Prostate gland (tissue), 2 donors: Measurements from ENCODE around the gene CDC45.

ENCODE experiments used
- POLR2A ChIP-seq: fragments of 450-650 bp; IDR thresholded peaks from one replicate; pipeline ENCODE4 v1.6.1; 2016; ENCODE audit warnings: antibody characterized with exemption, mild to moderate bottlenecking
- POLR2AphosphoS5 ChIP-seq: sonication (generic); formaldehyde crosslinking; IDR thresholded peaks from one replicate; pipeline ENCODE4 v1.6.1; 2017; ENCODE audit warnings: antibody characterized with exemption
- TF ChIP-seq, protein P1 (sequence below), 4 experiments: fragments of 200-600 bp in 2 of 4; fragments of 450-650 bp in 2 of 4; sonication (generic) in 2 of 4; IDR thresholded peaks; 1 replicate in 3 of 4; 2 replicates in 1 of 4; pipeline ENCODE4 v1.5.1; 2016 to 2019; ENCODE audit warnings: antibody characterized with exemption in 4 of 4, mild to moderate bottlenecking in 2 of 4, moderate library complexity in 2 of 4

DNA sequence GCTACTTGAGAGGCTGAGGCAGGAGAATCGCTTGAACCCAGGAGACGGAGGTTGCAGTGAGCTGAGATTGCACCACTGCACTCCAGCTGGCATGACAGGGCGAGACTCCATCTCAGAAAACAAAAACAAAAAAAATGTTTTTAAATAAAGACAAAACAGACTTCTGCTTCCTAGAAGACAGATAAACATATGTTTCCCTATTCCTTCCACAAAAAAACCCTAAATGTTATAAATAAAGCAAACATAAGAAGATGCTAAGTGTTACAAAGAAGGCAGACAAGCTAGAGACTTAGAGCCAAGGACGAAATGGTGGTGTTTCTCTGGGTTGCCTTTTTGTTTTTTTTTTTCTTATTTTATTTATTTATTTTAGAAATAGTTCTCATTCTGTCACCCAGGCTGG lies 50.1 kb downstream of the CDC45 start:
- TF ChIP-seq, protein P1, sequence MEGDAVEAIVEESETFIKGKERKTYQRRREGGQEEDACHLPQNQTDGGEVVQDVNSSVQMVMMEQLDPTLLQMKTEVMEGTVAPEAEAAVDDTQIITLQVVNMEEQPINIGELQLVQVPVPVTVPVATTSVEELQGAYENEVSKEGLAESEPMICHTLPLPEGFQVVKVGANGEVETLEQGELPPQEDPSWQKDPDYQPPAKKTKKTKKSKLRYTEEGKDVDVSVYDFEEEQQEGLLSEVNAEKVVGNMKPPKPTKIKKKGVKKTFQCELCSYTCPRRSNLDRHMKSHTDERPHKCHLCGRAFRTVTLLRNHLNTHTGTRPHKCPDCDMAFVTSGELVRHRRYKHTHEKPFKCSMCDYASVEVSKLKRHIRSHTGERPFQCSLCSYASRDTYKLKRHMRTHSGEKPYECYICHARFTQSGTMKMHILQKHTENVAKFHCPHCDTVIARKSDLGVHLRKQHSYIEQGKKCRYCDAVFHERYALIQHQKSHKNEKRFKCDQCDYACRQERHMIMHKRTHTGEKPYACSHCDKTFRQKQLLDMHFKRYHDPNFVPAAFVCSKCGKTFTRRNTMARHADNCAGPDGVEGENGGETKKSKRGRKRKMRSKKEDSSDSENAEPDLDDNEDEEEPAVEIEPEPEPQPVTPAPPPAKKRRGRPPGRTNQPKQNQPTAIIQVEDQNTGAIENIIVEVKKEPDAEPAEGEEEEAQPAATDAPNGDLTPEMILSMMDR (IDR thresholded peaks at IDR 0.05): no peak
- TF ChIP-seq POLR2A (no peak), POLR2AphosphoS5 (no peak)
